Measurements from ENCODE around the gene P3H2. TPM values are rescaled to one million over a fixed set of nuclear protein-coding genes. Genes with fewer than 3 reads are reported as not detected.

Gene P3H2
- total RNA-seq, 6 experiments from 2014 or later: 37.6 to 43.2 (median 39.5) TPM

- Mint-ChIP-seq H3K36me3 (ENCODE audit: low read depth) (peaks cover 7% of the 10 kb centered on the region; the same call in 1 of the 2 replicates), H3K9me3 (no peaks in the 10 kb centered on the region), H3K27me3 (ENCODE audit: insufficient read depth) (no peaks in the 10 kb centered on the region), H3K4me1 (ENCODE audit: low read depth) (peaks cover 38% of the 10 kb centered on the region), H3K27ac (no peak overlapping the region), H3K4me3 (no peak overlapping the region)
- no peak for TF ChIP-seq CTCF (IDR thresholded peaks at IDR 0.05)
- DNase-seq: no peak
Measured at GRCh38 chr3:190027116-190027515, 93.6 kb downstream of the P3H2 start.

GRCh38 chr3:190026154-190026553, 94.5 kb downstream of the P3H2 start:
- no peaks in the 10 kb centered on the region for H3K9me3 Mint-ChIP-seq
- peak overlapping the region; percentile 64 for H3K4me3 Mint-ChIP-seq
- peak overlapping the region; percentile 80 for H3K27ac Mint-ChIP-seq
- peaks cover 38% of the 10 kb centered on the region for H3K4me1 Mint-ChIP-seq (ENCODE audit: low read depth)
- TF ChIP-seq CTCF (IDR thresholded peaks at IDR 0.05): no peak
- H3K27me3 Mint-ChIP-seq (ENCODE audit: insufficient read depth): no peaks in the 10 kb centered on the region
- DNase-seq: peak; percentile 55
- H3K36me3 Mint-ChIP-seq (ENCODE audit: low read depth): peaks cover 7% of the 10 kb centered on the region; the same call in 1 of the 2 replicates

- Mint-ChIP-seq H3K4me1 (ENCODE audit: low read depth) (peaks cover 46% of the 10 kb centered on the region), H3K4me3 (peak overlapping the region; percentile 64), H3K36me3 (ENCODE audit: low read depth) (peaks cover 7% of the 10 kb centered on the region; the same call in 1 of the 2 replicates), H3K27ac (peak overlapping the region; percentile 80), H3K9me3 (no peaks in the 10 kb centered on the region), H3K27me3 (ENCODE audit: insufficient read depth) (no peaks in the 10 kb centered on the region)
- TF ChIP-seq CTCF (IDR thresholded peaks at IDR 0.05): no peak
- peak; percentile 38 for DNase-seq
Measured at GRCh38 chr3:190024912-190025311, 95.8 kb downstream of the P3H2 start.

DNA sequence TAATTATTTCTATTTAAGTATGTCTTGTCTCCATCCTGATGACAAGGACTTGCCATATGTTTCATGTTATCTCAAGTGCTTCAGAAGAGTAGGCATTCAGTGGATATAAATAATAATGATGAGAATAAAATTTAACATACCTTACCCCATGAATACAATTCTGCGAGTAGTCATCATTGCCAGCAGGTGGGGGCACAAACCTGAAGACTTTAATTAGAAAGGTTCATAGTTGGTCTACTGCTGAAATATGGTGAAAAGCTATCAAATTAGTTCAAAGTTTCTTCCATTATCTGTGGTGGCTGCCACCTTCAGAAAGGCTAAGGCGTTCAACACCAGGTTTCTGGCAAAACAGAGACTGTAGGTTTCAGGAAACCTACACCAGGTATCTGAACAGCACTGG, 100.9 kb downstream of the P3H2 start:
- no peak overlapping the region for H3K27ac Mint-ChIP-seq
- no peaks in the 10 kb centered on the region for H3K27me3 Mint-ChIP-seq (ENCODE audit: insufficient read depth)
- TF ChIP-seq CTCF (IDR thresholded peaks at IDR 0.05): peak; percentile 27; the same call in 1 of the 2 replicates
- peaks cover 58% of the 10 kb centered on the region for H3K4me1 Mint-ChIP-seq (ENCODE audit: low read depth)
- no peaks in the 10 kb centered on the region for H3K9me3 Mint-ChIP-seq
- no peak for DNase-seq
- no peak overlapping the region for H3K4me3 Mint-ChIP-seq
- no peaks in the 10 kb centered on the region for H3K36me3 Mint-ChIP-seq (ENCODE audit: low read depth)

DNA sequence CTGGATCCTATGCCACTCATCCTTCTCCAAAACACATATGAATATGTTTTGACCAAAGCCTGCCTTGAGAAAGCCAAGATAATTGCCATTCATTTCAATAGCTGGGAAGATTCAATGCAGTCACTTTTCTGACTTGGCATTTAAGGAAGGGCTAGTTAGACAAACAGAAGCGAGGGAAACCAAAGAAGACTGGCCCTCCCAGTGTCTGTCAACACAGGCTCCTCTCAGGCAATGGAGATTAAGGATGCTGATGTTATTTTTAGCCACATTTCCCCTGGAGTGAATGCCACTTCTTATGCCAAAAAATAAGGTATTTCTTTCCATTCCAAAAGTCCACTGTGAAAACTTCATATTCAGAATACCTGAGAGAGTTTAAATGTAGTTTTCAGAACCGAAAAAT, 101.7 kb downstream of the P3H2 start:
- peaks cover 61% of the 10 kb centered on the region for H3K4me1 Mint-ChIP-seq (ENCODE audit: low read depth)
- no peaks in the 10 kb centered on the region for H3K36me3 Mint-ChIP-seq (ENCODE audit: low read depth)
- no peak overlapping the region for H3K27ac Mint-ChIP-seq

More for the DNA sequence above, 101.7 kb downstream of the P3H2 start:
- no peaks in the 10 kb centered on the region for H3K27me3 Mint-ChIP-seq (ENCODE audit: insufficient read depth)
- no peak overlapping the region for H3K4me3 Mint-ChIP-seq
- TF ChIP-seq CTCF (IDR thresholded peaks at IDR 0.05): no peak
- no peak for DNase-seq
- H3K9me3 Mint-ChIP-seq: no peaks in the 10 kb centered on the region

All from HFFc6 (cell line).